Ascending aorta (tissue), 2 donors: Measurements from ENCODE around the gene GOLGA3. TPM values are rescaled to one million over a fixed set of nuclear protein-coding genes. Genes with fewer than 3 reads are reported as not detected.

Experiments
- DNase-seq, 2 donors: peaks; one replicate each; pipeline ENCODE4 v3.0.0-alpha.2; 2019; ENCODE audit warnings: low spot score in 2 of 2
- H3K27ac ChIP-seq, 2 donors: fragments of 200-600 bp; sonication (generic); one replicate each; pipeline ENCODE4 v1.5.1; 2016 to 2017; ENCODE audit warnings: mild to moderate bottlenecking in 1 of 2
- H3K27me3 ChIP-seq: fragments of 200-600 bp; sonication (generic); one replicate; pipeline ENCODE4 v1.5.1; 2017
- H3K36me3 ChIP-seq, 2 donors: fragments of 200-600 bp; sonication (generic); one replicate each; pipeline ENCODE4 v1.5.1; 2016
- H3K4me1 ChIP-seq, 2 donors: fragments of 200-600 bp; sonication (generic); one replicate each; pipeline ENCODE4 v1.5.1; 2016 to 2017; ENCODE audit warnings: mild to moderate bottlenecking in 1 of 2
- H3K4me3 ChIP-seq, 2 donors: fragments of 200-600 bp; sonication (generic); one replicate each; pipeline ENCODE4 v1.5.1; 2016 to 2017; ENCODE audit warnings: mild to moderate bottlenecking in 1 of 2
- H3K9me3 ChIP-seq, 2 donors: fragments of 200-600 bp; sonication (generic); one replicate each; pipeline ENCODE4 v1.5.1; 2016
- intact Hi-C: fragments of 100-400 bp; cut with DNase I; formaldehyde crosslinking; loops from one replicate; pipeline ENCODE4 v1.15.1; 2023
- total RNA-seq: library from RNA; depleted of rRNA; stranded (reverse); fragments of >200 nt; gene quantifications from one replicate; pipeline ENCODE4 v1.1.0, GENCODE V29; 2016
- TF ChIP-seq, protein P1 (sequence below), 3 experiments: fragments of 200-600 bp in 2 of 3; fragments of 450-650 bp in 1 of 3; sonication (generic) in 2 of 3; IDR thresholded peaks; one replicate each; pipeline ENCODE4 v1.5.1; 2016 to 2019; ENCODE audit warnings: antibody characterized with exemption in 3 of 3, mild to moderate bottlenecking in 1 of 3, moderate library complexity in 1 of 3

GOLGA3 gene
- total RNA-seq, 1 donor from 2014 or later: 173 TPM

DNA sequence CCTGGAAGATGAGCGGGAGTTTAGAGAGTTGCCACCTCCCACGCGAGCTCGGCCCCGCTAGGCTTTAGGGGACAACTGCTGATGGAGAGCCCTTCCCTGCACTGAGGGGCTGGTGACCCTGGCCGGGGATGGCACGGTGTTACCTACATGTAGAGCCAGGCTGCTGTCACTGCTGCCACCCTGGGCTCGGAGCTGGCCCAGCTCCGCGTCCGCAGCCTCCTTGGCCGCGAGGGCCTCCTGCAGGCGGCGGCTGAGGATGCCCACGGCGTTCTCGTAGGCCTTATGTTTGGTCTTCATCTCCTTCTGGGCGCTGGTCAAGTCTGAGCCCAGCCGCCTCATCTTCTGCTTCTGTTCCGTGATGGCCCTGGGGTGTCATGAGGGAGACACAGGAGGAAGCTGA, 42.5 kb downstream of the GOLGA3 start:
- no peaks in the 10 kb centered on the region for H3K9me3 ChIP-seq
- no peaks in the 10 kb centered on the region for H3K27me3 ChIP-seq
- DNase-seq: no peak
- TF ChIP-seq, protein P1, sequence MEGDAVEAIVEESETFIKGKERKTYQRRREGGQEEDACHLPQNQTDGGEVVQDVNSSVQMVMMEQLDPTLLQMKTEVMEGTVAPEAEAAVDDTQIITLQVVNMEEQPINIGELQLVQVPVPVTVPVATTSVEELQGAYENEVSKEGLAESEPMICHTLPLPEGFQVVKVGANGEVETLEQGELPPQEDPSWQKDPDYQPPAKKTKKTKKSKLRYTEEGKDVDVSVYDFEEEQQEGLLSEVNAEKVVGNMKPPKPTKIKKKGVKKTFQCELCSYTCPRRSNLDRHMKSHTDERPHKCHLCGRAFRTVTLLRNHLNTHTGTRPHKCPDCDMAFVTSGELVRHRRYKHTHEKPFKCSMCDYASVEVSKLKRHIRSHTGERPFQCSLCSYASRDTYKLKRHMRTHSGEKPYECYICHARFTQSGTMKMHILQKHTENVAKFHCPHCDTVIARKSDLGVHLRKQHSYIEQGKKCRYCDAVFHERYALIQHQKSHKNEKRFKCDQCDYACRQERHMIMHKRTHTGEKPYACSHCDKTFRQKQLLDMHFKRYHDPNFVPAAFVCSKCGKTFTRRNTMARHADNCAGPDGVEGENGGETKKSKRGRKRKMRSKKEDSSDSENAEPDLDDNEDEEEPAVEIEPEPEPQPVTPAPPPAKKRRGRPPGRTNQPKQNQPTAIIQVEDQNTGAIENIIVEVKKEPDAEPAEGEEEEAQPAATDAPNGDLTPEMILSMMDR (IDR thresholded peaks at IDR 0.05): no peak
- intact Hi-C loops: no loop called here
- peaks cover 83 to 96% of the 10 kb centered on the region in 2 donors for H3K36me3 ChIP-seq
- no peak overlapping the region for H3K27ac ChIP-seq
- H3K4me3 ChIP-seq: no peak overlapping the region
- H3K4me1 ChIP-seq: no peaks in the 10 kb centered on the region

DNA sequence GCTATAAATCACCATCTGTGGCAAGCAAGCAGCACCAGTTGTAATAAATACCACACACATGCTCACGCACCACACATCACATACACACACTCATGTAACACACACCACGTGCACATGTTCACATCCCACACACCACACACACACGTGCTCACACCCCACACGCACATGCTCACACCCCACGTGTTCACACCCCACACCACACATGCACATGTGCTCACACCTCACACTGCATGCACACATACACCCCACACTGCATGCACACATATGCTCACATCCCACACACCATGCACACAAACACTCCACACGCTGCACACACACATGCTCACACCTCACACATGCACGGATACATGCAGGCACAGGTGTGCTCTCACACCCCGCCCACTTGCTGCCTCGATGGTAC, 44.1 kb downstream of the GOLGA3 start:
- H3K36me3 ChIP-seq: peaks cover 87 to 97% of the 10 kb centered on the region in 2 donors
- no peaks in the 10 kb centered on the region for H3K27me3 ChIP-seq
- H3K9me3 ChIP-seq: no peaks in the 10 kb centered on the region
- intact Hi-C loops: no loop called here
- H3K27ac ChIP-seq: no peak overlapping the region
- TF ChIP-seq, protein P1 (IDR thresholded peaks at IDR 0.05): no peak
- DNase-seq: no peak
- no peaks in the 10 kb centered on the region for H3K4me1 ChIP-seq
- no peak overlapping the region for H3K4me3 ChIP-seq

DNA sequence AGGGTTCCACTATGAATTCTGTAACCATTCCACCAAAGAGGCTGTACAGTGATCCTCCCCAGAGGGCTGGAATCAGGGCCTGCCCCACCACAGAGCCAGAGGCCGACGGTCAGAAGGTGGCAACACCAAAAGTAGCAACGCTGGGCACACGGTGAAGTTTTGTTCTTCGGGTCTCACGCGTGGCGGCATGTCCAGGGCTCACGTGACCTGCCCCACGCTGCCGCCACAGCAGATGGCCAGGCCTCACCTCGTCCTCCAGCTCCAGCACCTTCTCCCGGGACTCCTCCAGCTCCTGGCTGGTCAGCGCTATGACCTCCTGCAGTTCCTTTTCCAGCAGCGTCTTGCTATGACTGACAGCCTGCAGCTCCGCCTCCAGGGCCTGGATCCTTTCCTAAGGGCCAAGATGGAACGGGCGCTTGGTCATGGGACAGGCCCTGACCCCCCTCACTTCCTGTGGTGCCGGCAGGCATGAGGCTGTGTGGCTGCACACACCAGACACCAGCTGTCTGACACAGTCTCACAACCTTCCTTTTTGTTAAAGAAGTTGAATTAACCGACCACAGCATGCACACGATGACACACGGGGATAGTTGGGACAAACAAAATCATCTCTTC, 44.6 kb downstream of the GOLGA3 start:
- peaks cover 87 to 96% of the 10 kb centered on the region in 2 donors for H3K36me3 ChIP-seq

DNA sequence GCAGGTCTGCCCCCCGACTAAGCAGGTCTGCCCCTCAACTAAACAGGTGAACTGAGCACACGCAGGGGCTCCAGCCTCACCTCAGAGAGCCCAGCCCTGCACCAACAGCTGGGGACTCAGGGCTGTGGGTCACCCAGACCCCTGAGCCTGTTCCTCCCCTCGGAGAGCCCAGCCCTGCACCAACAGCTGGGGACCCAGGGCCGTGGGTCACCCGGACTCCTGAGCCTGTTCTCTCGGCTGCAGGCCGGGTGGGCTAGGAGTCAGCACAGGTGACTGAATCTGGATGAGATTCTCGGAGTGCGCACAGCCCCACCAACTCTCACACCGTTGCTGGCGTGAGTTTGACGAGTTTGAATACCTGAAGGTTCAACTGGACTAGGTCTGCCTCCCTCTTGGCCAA, 46.7 kb downstream of the GOLGA3 start:
- H3K4me3 ChIP-seq: no peak overlapping the region
- no peaks in the 10 kb centered on the region for H3K9me3 ChIP-seq
- no peaks in the 10 kb centered on the region for H3K27me3 ChIP-seq
- peaks cover 89 to 97% of the 10 kb centered on the region in 2 donors for H3K36me3 ChIP-seq
- TF ChIP-seq, protein P1 (IDR thresholded peaks at IDR 0.05): no peak
- H3K27ac ChIP-seq: no peak overlapping the region
- DNase-seq: no peak
- intact Hi-C loops: no loop called here
- no peaks in the 10 kb centered on the region for H3K4me1 ChIP-seq

More for the DNA sequence above, 44.6 kb downstream of the GOLGA3 start:
- intact Hi-C loops: no loop called here
- Histone ChIP-seq H3K9me3 (no peaks in the 10 kb centered on the region), H3K27me3 (no peaks in the 10 kb centered on the region), H3K4me1 (no peaks in the 10 kb centered on the region), H3K27ac (no peak overlapping the region), H3K4me3 (no peak overlapping the region)
- no peak for DNase-seq
- TF ChIP-seq, protein P1 (IDR thresholded peaks at IDR 0.05): no peak

DNA sequence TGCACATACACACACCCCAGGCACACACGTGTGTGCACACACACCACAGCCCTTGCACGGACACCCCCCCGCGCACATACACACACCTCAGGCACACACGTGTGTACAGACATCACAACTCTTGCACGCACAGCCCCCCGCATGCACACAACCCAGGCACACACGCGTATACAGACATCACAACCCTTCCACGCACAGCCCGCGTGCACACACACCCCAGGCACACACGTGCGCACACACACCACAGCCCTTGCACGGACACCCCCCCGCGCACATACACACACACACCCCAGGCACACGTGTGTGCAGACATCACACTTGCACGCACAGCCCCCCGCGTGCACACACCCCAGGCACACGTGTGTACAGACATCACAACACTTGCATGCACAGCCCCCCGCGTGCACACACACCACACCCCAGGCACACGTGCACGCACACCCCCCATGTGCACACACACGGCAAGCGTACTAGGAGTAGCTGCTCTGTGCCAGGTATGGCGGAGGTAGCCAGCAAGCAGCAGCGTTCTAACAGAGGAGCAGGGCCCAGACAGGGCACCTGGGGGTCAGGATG, 48.8 kb downstream of the GOLGA3 start:
- H3K27me3 ChIP-seq: no peaks in the 10 kb centered on the region
- no peak overlapping the region for H3K4me3 ChIP-seq
- peaks cover 89 to 96% of the 10 kb centered on the region in 2 donors for H3K36me3 ChIP-seq
- DNase-seq: no peak
- intact Hi-C loops: no loop called here
- H3K9me3 ChIP-seq: no peaks in the 10 kb centered on the region
- TF ChIP-seq, protein P1 (IDR thresholded peaks at IDR 0.05): no peak
- H3K4me1 ChIP-seq: no peaks in the 10 kb centered on the region
- H3K27ac ChIP-seq: no peak overlapping the region
